Activated naive CD4-positive, alpha-beta T cell treated with anti-CD3 and anti-CD28 coated beads for 36 hours (primary cell): ENCODE results near the gene SDHC. TPM values are rescaled to one million over a fixed set of nuclear protein-coding genes. Genes with fewer than 3 reads are reported as not detected.
"Not testable (repeated sequence)": the region's sequence is repeated elsewhere in the genome, so short reads cannot be mapped to it uniquely, and the experiment has no call there.

ENCODE experiments used
- CTCF ChIA-PET: fragments of 350-600 bp; sonication (Branson Sonifier 250); formaldehyde crosslinking; loops from one replicate; lab custom pipeline; 2021; ENCODE audit warnings: antibody characterized with exemption; lab: Charles Lee
- DNase-seq: peaks from one replicate; pipeline ENCODE4 v3.0.0-alpha.2; 2020
- H3K27ac Mint-ChIP-seq: one replicate; pipeline ENCODE4 v1.8.0; 2021; ENCODE audit warnings: mild to moderate bottlenecking, mixed read lengths
- H3K27me3 Mint-ChIP-seq: one replicate; pipeline ENCODE4 v1.8.0; 2021; ENCODE audit warnings: low read depth, mixed read lengths
- H3K36me3 Mint-ChIP-seq: one replicate; pipeline ENCODE4 v1.8.0; 2021; ENCODE audit warnings: low read depth, mixed read lengths
- H3K4me1 Mint-ChIP-seq: one replicate; pipeline ENCODE4 v1.8.0; 2021; ENCODE audit warnings: low read depth, mixed read lengths
- H3K4me3 Mint-ChIP-seq: one replicate; pipeline ENCODE4 v1.8.0; 2021; ENCODE audit warnings: mild to moderate bottlenecking, moderate library complexity, mixed read lengths
- H3K9me3 Mint-ChIP-seq: one replicate; pipeline ENCODE4 v1.8.0; 2021; ENCODE audit warnings: mixed read lengths
- intact Hi-C: fragments of 100-400 bp; cut with micrococcal nuclease; formaldehyde crosslinking; loops from one replicate; pipeline ENCODE4 v1.15.1; 2023
- total RNA-seq, 2 experiments: library from RNA; stranded (reverse); gene quantifications; one replicate each; pipeline ENCODE4 v1.2.3, GENCODE V29; 2021

The SDHC gene
- total RNA-seq, 2 experiments from 2014 or later = 201 TPM

GRCh38 chr1:161389691-161390558, 75.7 kb downstream of the SDHC start:
- intact Hi-C loops = loop anchor here (1.0 to 10.0 kb wide), 4 partner anchors 9 to 355 kb away; partner anchors contain the start of genes ARHGAP30 and DUSP12
- H3K4me1 Mint-ChIP-seq = peaks cover 50% of the 10 kb centered on the region
- H3K9me3 Mint-ChIP-seq = no peaks in the 10 kb centered on the region
- H3K27ac Mint-ChIP-seq = peak overlapping the region; percentile 95
- peak; percentile 97 for DNase-seq
- no peaks in the 10 kb centered on the region for H3K27me3 Mint-ChIP-seq
- peaks cover 10% of the 10 kb centered on the region for H3K36me3 Mint-ChIP-seq
- peak overlapping the region; percentile 96 for H3K4me3 Mint-ChIP-seq
- CTCF ChIA-PET = interaction anchor here (0.6 to 1.8 kb wide), 2 partner anchors 8 to 228 kb away, joined by 3 to 8 read pairs; no protein-coding TSS in a partner anchor

GRCh38 chr1:161390559-161390858, 76.3 kb downstream of the SDHC start:
- no peaks in the 10 kb centered on the region for H3K9me3 Mint-ChIP-seq
- H3K4me3 Mint-ChIP-seq = peak overlapping the region; percentile 96
- H3K4me1 Mint-ChIP-seq = peaks cover 50% of the 10 kb centered on the region
- H3K27me3 Mint-ChIP-seq = no peaks in the 10 kb centered on the region
- H3K27ac Mint-ChIP-seq = peak overlapping the region; percentile 92
- peak; percentile 51 for DNase-seq
- H3K36me3 Mint-ChIP-seq = peaks cover 10% of the 10 kb centered on the region
- intact Hi-C loops = loop anchor here (1.0 to 10.0 kb wide), 3 partner anchors 9 to 354 kb away; partner anchors contain the start of gene DUSP12
- CTCF ChIA-PET = interaction anchor here (0.6 to 1.8 kb wide), 2 partner anchors 8 to 200 kb away, joined by 4 to 8 read pairs; no protein-coding TSS in a partner anchor

GRCh38 chr1:161391136-161391535, 77.0 kb downstream of the SDHC start:
- H3K27ac Mint-ChIP-seq, DNase-seq, H3K9me3 Mint-ChIP-seq, H3K27me3 Mint-ChIP-seq: not testable (repeated sequence)
- peaks cover 10% of the 10 kb centered on the region for H3K36me3 Mint-ChIP-seq
- H3K4me3 Mint-ChIP-seq = peak overlapping the region; percentile 96
- H3K4me1 Mint-ChIP-seq = peaks cover 48% of the 10 kb centered on the region
- CTCF ChIA-PET = interaction anchor here (0.6 to 1.8 kb wide), 2 partner anchors 9 to 201 kb away, joined by 4 to 8 read pairs; no protein-coding TSS in a partner anchor
- intact Hi-C loops = loop anchor here (10.0 kb wide), 2 partner anchors 54 to 354 kb away; partner anchors contain the start of gene DUSP12

- H3K27ac Mint-ChIP-seq = peak overlapping the region; percentile 18
- CTCF ChIA-PET = interaction anchor here (1.8 kb wide), 1 partner anchor 9 kb away, joined by 8 read pairs; no protein-coding TSS in a partner anchor
- H3K4me3 Mint-ChIP-seq = peak overlapping the region; percentile 96
- H3K4me1 Mint-ChIP-seq = peaks cover 44% of the 10 kb centered on the region
- no peaks in the 10 kb centered on the region for H3K27me3 Mint-ChIP-seq
- no peaks in the 10 kb centered on the region for H3K9me3 Mint-ChIP-seq
- H3K36me3 Mint-ChIP-seq = peaks cover 10% of the 10 kb centered on the region
- no peak for DNase-seq
- intact Hi-C loops = loop anchor here (10.0 kb wide), 2 partner anchors 53 to 353 kb away; partner anchors contain the start of gene DUSP12
Observed at GRCh38 chr1:161391611-161392010, 77.4 kb downstream of the SDHC start.

- no peak overlapping the region for H3K27ac Mint-ChIP-seq
- H3K36me3 Mint-ChIP-seq = peaks cover 6% of the 10 kb centered on the region
- no peak for DNase-seq
- H3K4me1 Mint-ChIP-seq = peaks cover 32% of the 10 kb centered on the region
- no peaks in the 10 kb centered on the region for H3K27me3 Mint-ChIP-seq
- CTCF ChIA-PET = interaction anchor here (1.4 kb wide), 1 partner anchor 47 kb away, joined by 5 read pairs; no protein-coding TSS in a partner anchor
- H3K9me3 Mint-ChIP-seq = no peaks in the 10 kb centered on the region
- no peak overlapping the region for H3K4me3 Mint-ChIP-seq
- intact Hi-C loops = loop anchor here (10.0 kb wide), 2 partner anchors 52 to 352 kb away; partner anchors contain the start of gene DUSP12
Observed at GRCh38 chr1:161393151-161393550, 79.0 kb downstream of the SDHC start.

- not testable (repeated sequence) for DNase-seq, H3K36me3 Mint-ChIP-seq, H3K9me3 Mint-ChIP-seq, H3K27ac Mint-ChIP-seq, H3K4me3 Mint-ChIP-seq, H3K27me3 Mint-ChIP-seq
- CTCF ChIA-PET = interaction anchor here (0.7 kb wide), 1 partner anchor 185 kb away, joined by 4 read pairs; no protein-coding TSS in a partner anchor
- intact Hi-C loops = loop anchor here (10.0 kb wide), 2 partner anchors 48 to 348 kb away; partner anchors contain the start of gene DUSP12
- H3K4me1 Mint-ChIP-seq = peaks cover 27% of the 10 kb centered on the region
Observed at GRCh38 chr1:161397038-161397437, 82.9 kb downstream of the SDHC start.

GRCh38 chr1:161398900-161399256, 84.7 kb downstream of the SDHC start:
- H3K9me3 Mint-ChIP-seq = no peaks in the 10 kb centered on the region
- intact Hi-C loops = loop anchor here (1.0 to 10.0 kb wide), 5 partner anchors 9 to 346 kb away; partner anchors contain the start of gene DUSP12
- H3K27me3 Mint-ChIP-seq = peaks cover 3% of the 10 kb centered on the region
- peaks cover 20% of the 10 kb centered on the region for H3K4me1 Mint-ChIP-seq
- H3K27ac Mint-ChIP-seq = peak overlapping the region; percentile 100
- H3K36me3 Mint-ChIP-seq = peaks cover 7% of the 10 kb centered on the region
- CTCF ChIA-PET = interaction anchor here (0.6 kb wide), 1 partner anchor 16 kb away, joined by 3 read pairs; no protein-coding TSS in a partner anchor
- no peak for DNase-seq
- peak overlapping the region; percentile 96 for H3K4me3 Mint-ChIP-seq

- peaks cover 6% of the 10 kb centered on the region for H3K27me3 Mint-ChIP-seq
- peak; percentile 94 for DNase-seq
- intact Hi-C loops = loop anchor here (1.0 to 10.0 kb wide), 5 partner anchors 9 to 345 kb away; partner anchors contain the start of gene DUSP12
- no peaks in the 10 kb centered on the region for H3K9me3 Mint-ChIP-seq
- peak overlapping the region; percentile 100 for H3K27ac Mint-ChIP-seq
- peaks cover 7% of the 10 kb centered on the region for H3K36me3 Mint-ChIP-seq
- CTCF ChIA-PET = interaction anchor here (1.0 to 1.7 kb wide), 3 partner anchors 9 to 21 kb away, joined by 3 to 9 read pairs (median 4); no protein-coding TSS in a partner anchor
- H3K4me3 Mint-ChIP-seq = peak overlapping the region; percentile 96
- H3K4me1 Mint-ChIP-seq = peaks cover 25% of the 10 kb centered on the region
Observed at GRCh38 chr1:161399257-161399998, 85.2 kb downstream of the SDHC start.

GRCh38 chr1:161402446-161402845, 88.3 kb downstream of the SDHC start:
- CTCF ChIA-PET = interaction anchor here (1.4 kb wide), 1 partner anchor 37 kb away, joined by 3 read pairs; no protein-coding TSS in a partner anchor
- peak overlapping the region; percentile 26 for H3K27ac Mint-ChIP-seq
- peaks cover 25% of the 10 kb centered on the region for H3K4me1 Mint-ChIP-seq
- intact Hi-C loops = no loop called here
- H3K36me3 Mint-ChIP-seq = peaks cover 7% of the 10 kb centered on the region
- H3K4me3 Mint-ChIP-seq = no peak overlapping the region
- H3K9me3 Mint-ChIP-seq = no peaks in the 10 kb centered on the region
- H3K27me3 Mint-ChIP-seq = peaks cover 6% of the 10 kb centered on the region
- no peak for DNase-seq

- peaks cover 6% of the 10 kb centered on the region for H3K27me3 Mint-ChIP-seq
- H3K4me1 Mint-ChIP-seq = peaks cover 23% of the 10 kb centered on the region
- no peak overlapping the region for H3K27ac Mint-ChIP-seq
- DNase-seq = no peak
- no peaks in the 10 kb centered on the region for H3K9me3 Mint-ChIP-seq
- H3K36me3 Mint-ChIP-seq = peaks cover 6% of the 10 kb centered on the region
- no peak overlapping the region for H3K4me3 Mint-ChIP-seq
- CTCF ChIA-PET = interaction anchor here (0.6 kb wide), 1 partner anchor 335 kb away, joined by 3 read pairs; no protein-coding TSS in a partner anchor
- intact Hi-C loops = no loop called here
Observed at GRCh38 chr1:161404051-161404597, 89.9 kb downstream of the SDHC start.

- intact Hi-C loops, CTCF ChIA-PET, H3K9me3 Mint-ChIP-seq, H3K36me3 Mint-ChIP-seq, H3K27me3 Mint-ChIP-seq, DNase-seq, H3K4me3 Mint-ChIP-seq, H3K27ac Mint-ChIP-seq: not testable (repeated sequence)
- H3K4me1 Mint-ChIP-seq = peaks cover 33% of the 10 kb centered on the region
Observed at GRCh38 chr1:161406551-161406950, 92.4 kb downstream of the SDHC start.
